H1 (cell line): Measurements from ENCODE around the gene OR4C11. TPM values are rescaled to one million over a fixed set of nuclear protein-coding genes. Genes with fewer than 3 reads are reported as not detected.

Experiments used
- CTCF ChIA-PET: fragments of 300-600 bp; sonication (Branson Sonifier 250); formaldehyde crosslinking; loops from one replicate; lab custom pipeline; 2021; ENCODE audit not compliant: partially characterized antibody; lab: Charles Lee
- POLR2A ChIA-PET: fragments of 300-600 bp; sonication (Branson Sonifier 250); formaldehyde crosslinking; loops from one replicate; lab custom pipeline; 2021; ENCODE audit warnings: inconsistent platforms; ENCODE audit not compliant: partially characterized antibody; lab: Charles Lee
- DNase-seq, 2 experiments: peaks; one replicate each; pipeline versions ENCODE4 v3.0.0 to v3.0.0-alpha.2; 2010 to 2022; ENCODE audit warnings: low spot score in 2 of 2, low read depth in 1 of 2, mixed read lengths in 1 of 2
- FAIRE-seq: peaks from 2 replicates; lab custom pipeline; 2011; peaks lifted over from hg19 to GRCh38; lab: Jason Lieb, UNC
- H2AFZ ChIP-seq: 2 replicates; pipeline ENCODE4 v1.8.1; 2012; ENCODE audit warnings: low read length, inconsistent platforms
- H2AK5ac ChIP-seq: 2 replicates; pipeline ENCODE4 v1.6.1; 2013; ENCODE audit warnings: low read depth, low read length
- H2BK120ac ChIP-seq: replicated peaks from 2 replicates; pipeline ENCODE3; 2013; ENCODE audit warnings: low read depth, low read length, inconsistent platforms
- H2BK12ac ChIP-seq: 2 replicates; pipeline ENCODE4 v1.6.1; 2013; ENCODE audit warnings: low read depth, low read length
- H2BK15ac ChIP-seq: 2 replicates; pipeline ENCODE4 v1.6.1; 2013; ENCODE audit warnings: low read length
- H2BK20ac ChIP-seq: 2 replicates; pipeline ENCODE4 v1.6.1; 2013; ENCODE audit warnings: low read length
- H2BK5ac ChIP-seq: 2 replicates; pipeline ENCODE4 v1.6.1; 2013; ENCODE audit warnings: low read depth, low read length
- H3K14ac ChIP-seq: 2 replicates; pipeline ENCODE4 v1.6.1; 2013; ENCODE audit warnings: inconsistent platforms; ENCODE audit not compliant: insufficient read length
- H3K18ac ChIP-seq: 2 replicates; pipeline ENCODE4 v1.6.1; 2013; ENCODE audit warnings: low read length; ENCODE audit errors: extremely low read depth
- H3K23ac ChIP-seq: 2 replicates; pipeline ENCODE4 v1.6.1; 2013; ENCODE audit warnings: inconsistent platforms; ENCODE audit not compliant: insufficient read length
- H3K23me2 ChIP-seq: 2 replicates; pipeline ENCODE4 v1.6.1; 2013; ENCODE audit warnings: low read depth, low read length
- H3K27ac ChIP-seq: 2 replicates; pipeline ENCODE4 v1.6.1; 2011; ENCODE audit warnings: low read depth, low read length, inconsistent platforms
- H3K27me3 ChIP-seq, 4 experiments: replicated peaks in 1 of 4; 1 replicate in 1 of 4; 2 replicates in 3 of 4; pipeline versions ENCODE4 v1.6.1 to v1.8.1; 2011 to 2013; ENCODE audit warnings: low read length in 3 of 4, mild to moderate bottlenecking in 3 of 4, inconsistent platforms in 2 of 4, mixed read lengths in 2 of 4, moderate library complexity in 1 of 4; ENCODE audit not compliant: control insufficient read depth in 3 of 4, insufficient read depth in 3 of 4; ENCODE audit errors: extremely low read depth in 1 of 4
- H3K36me3 ChIP-seq, 4 experiments: 2 replicates each; pipeline versions ENCODE4 v1.6.1 to v1.8.1; 2011 to 2013; ENCODE audit warnings: mild to moderate bottlenecking in 4 of 4, low read length in 3 of 4, moderate library complexity in 2 of 4, control low read depth in 1 of 4, inconsistent platforms in 1 of 4; ENCODE audit not compliant: insufficient read depth in 4 of 4, control insufficient read depth in 2 of 4
- H3K4ac ChIP-seq: replicated peaks from 2 replicates; pipeline ENCODE3; 2013; ENCODE audit warnings: low read length, low read depth, mixed read lengths, inconsistent platforms; ENCODE audit not compliant: insufficient read length
- H3K4me1 ChIP-seq, 4 experiments: replicated peaks in 1 of 4; 1 replicate in 1 of 4; 2 replicates in 3 of 4; pipeline versions ENCODE4 v1.6.1 to v1.8.1; 2011 to 2013; ENCODE audit warnings: low read length in 3 of 4, inconsistent platforms in 2 of 4, mixed read lengths in 1 of 4; ENCODE audit not compliant: insufficient read depth in 4 of 4, control insufficient read depth in 3 of 4
- H3K4me2 ChIP-seq, 2 experiments: 2 replicates each; pipeline versions ENCODE4 v1.6.1 to v1.8.1; 2011 to 2013; ENCODE audit warnings: low read depth in 2 of 2, low read length in 2 of 2, control low read depth in 1 of 2, inconsistent platforms in 1 of 2, mild to moderate bottlenecking in 1 of 2; ENCODE audit not compliant: insufficient read depth in 1 of 2
- H3K4me3 ChIP-seq, 4 experiments: fragments of 200-600, 300-600 bp in 1 of 4; sonication (generic), shearing (Covaris generic), sonication (Bioruptor Twin) in 1 of 4; 2 replicates each; pipeline versions ENCODE4 v1.5.1 to v1.8.1; 2011 to 2016; ENCODE audit warnings: low read length in 4 of 4, low read depth in 3 of 4, control low read depth in 2 of 4, inconsistent platforms in 2 of 4, mild to moderate bottlenecking in 2 of 4, mixed read lengths in 1 of 4, moderate library complexity in 1 of 4; ENCODE audit not compliant: insufficient read depth in 2 of 4; ENCODE audit errors: extremely low read depth in 1 of 4
- H3K56ac ChIP-seq: replicated peaks from 2 replicates; pipeline ENCODE3; 2013; ENCODE audit warnings: low read depth, mild to moderate bottlenecking, mixed read lengths, low read length, inconsistent platforms; ENCODE audit not compliant: insufficient read length
- H3K79me1 ChIP-seq: 2 replicates; pipeline ENCODE4 v1.6.1; 2013; ENCODE audit warnings: low read depth, low read length, control low read depth
- H3K79me2 ChIP-seq, 2 experiments: 2 replicates each; pipeline versions ENCODE4 v1.6.1 to v1.8.1; 2012 to 2013; ENCODE audit warnings: low read length in 2 of 2, mild to moderate bottlenecking in 2 of 2, inconsistent platforms in 1 of 2; ENCODE audit not compliant: insufficient read depth in 2 of 2, control insufficient read depth in 1 of 2
- H3K9ac ChIP-seq, 4 experiments: replicated peaks in 1 of 4; 1 replicate in 1 of 4; 2 replicates in 3 of 4; pipeline versions ENCODE4 v1.6.1 to v1.8.1; 2011 to 2013; ENCODE audit warnings: low read depth in 3 of 4, low read length in 3 of 4, control low read depth in 2 of 4, mild to moderate bottlenecking in 2 of 4, moderate library complexity in 2 of 4, inconsistent platforms in 1 of 4; ENCODE audit errors: extremely low read depth in 1 of 4
- H3K9me3 ChIP-seq, 2 experiments: 2 replicates each; pipeline versions ENCODE4 v1.6.1 to v1.8.1; 2012 to 2013; ENCODE audit warnings: mild to moderate bottlenecking in 2 of 2, moderate library complexity in 2 of 2, control low read depth in 1 of 2, inconsistent platforms in 1 of 2, low read depth in 1 of 2, low read length in 1 of 2, mixed read lengths in 1 of 2; ENCODE audit not compliant: insufficient read depth in 2 of 2
- H4K20me1 ChIP-seq, 2 experiments: replicated peaks in 1 of 2; 2 replicates each; pipeline versions ENCODE3 to v1.8.1; 2011 to 2013; ENCODE audit warnings: inconsistent platforms in 2 of 2, low read length in 2 of 2, mild to moderate bottlenecking in 1 of 2; ENCODE audit not compliant: insufficient read depth in 2 of 2, control insufficient read depth in 1 of 2
- H4K5ac ChIP-seq: 2 replicates; pipeline ENCODE4 v1.6.1; 2013; ENCODE audit warnings: low read length, low read depth, mixed read lengths, inconsistent platforms; ENCODE audit not compliant: insufficient read length
- H4K8ac ChIP-seq: 2 replicates; pipeline ENCODE4 v1.8.0; 2013; ENCODE audit warnings: mild to moderate bottlenecking, moderate library complexity, low read length, inconsistent platforms; ENCODE audit not compliant: insufficient read depth; ENCODE audit errors: extremely low read depth
- H4K91ac ChIP-seq: replicated peaks from 2 replicates; pipeline ENCODE3; 2013; ENCODE audit warnings: low read length, mixed read lengths, inconsistent platforms; ENCODE audit not compliant: insufficient read length
- ASH2L ChIP-seq: fragments of 200-600, 300-600 bp; sonication (generic); IDR thresholded peaks from one replicate; pipeline ENCODE4 v1.7.1; 2017; ENCODE audit warnings: low read length
- BACH1 ChIP-seq: IDR thresholded peaks from 2 replicates; pipeline ENCODE4 v1.6.1; 2012; ENCODE audit warnings: low read length, improper control_type of control experiment
- EP300 ChIP-seq, 2 experiments: IDR thresholded peaks; 1 replicate in 1 of 2; 2 replicates in 1 of 2; pipeline ENCODE4 v1.6.1; 2011 to 2012; ENCODE audit warnings: low read depth in 2 of 2, low read length in 2 of 2, mild to moderate bottlenecking in 2 of 2, borderline replicate concordance in 1 of 2, inconsistent platforms in 1 of 2, moderate library complexity in 1 of 2
- KDM4A ChIP-seq: IDR thresholded peaks from one replicate; pipeline ENCODE4 v1.7.1; 2012; ENCODE audit warnings: low read depth, mild to moderate bottlenecking, moderate library complexity, low read length, inconsistent platforms; ENCODE audit not compliant: severe bottlenecking
- NANOG ChIP-seq: IDR thresholded peaks from 2 replicates; pipeline ENCODE4 v1.6.1; 2011; ENCODE audit warnings: low read length, low read depth, mild to moderate bottlenecking, inconsistent platforms; ENCODE audit not compliant: insufficient read depth, poor library complexity, severe bottlenecking
- SUZ12 ChIP-seq: fragments of 200-600 bp; sonication (generic); IDR thresholded peaks from 2 replicates; pipeline ENCODE4 v1.6.1; 2012; ENCODE audit warnings: mild to moderate bottlenecking, inconsistent platforms, low read length, moderate library complexity, mixed read lengths
- YY1 ChIP-seq: IDR thresholded peaks from 2 replicates; pipeline ENCODE4 v1.6.1; 2011; ENCODE audit warnings: low read depth, mild to moderate bottlenecking, low read length
- WGBS, 2 experiments: shearing (Covaris generic) in 1 of 2; methylation state at CpG; one replicate each; pipeline versions ENCODE4 v1.1.6 to v1.1.7; 2013 to 2015; ENCODE audit warnings: low lambda C conversion rate in 2 of 2, mixed read lengths in 2 of 2, inconsistent platforms in 1 of 2, low coverage in 1 of 2, missing lambda C conversion rate in 1 of 2; ENCODE audit not compliant: insufficient replicate concordance in 2 of 2, insufficient coverage in 1 of 2, insufficient read length in 1 of 2; ENCODE audit errors: extremely low coverage in 1 of 2, missing lambda C conversion rate in 1 of 2; 5-methylcytosine and 5-hydroxymethylcytosine counted together
- polyA plus RNA-seq, 7 experiments: library from polyadenylated mRNA; depleted of rRNA in 3 of 7; stranded (reverse) in 5 of 7; unstranded in 2 of 7; fragments of >200 nt in 5 of 7; fragments of 200-250 nt in 2 of 7; gene quantifications; 1 replicate in 5 of 7; 2 replicates in 1 of 7; 4 replicates in 1 of 7; pipeline versions ENCODE4 v1.2.1 to v1.2.3, GENCODE V29; 2011 to 2013; ENCODE audit warnings: missing spikeins in 2 of 7, mixed read lengths in 2 of 7
- total RNA-seq: library from RNA; stranded (reverse); fragmentation: NEBNext Ultra II Directional; extraction: Animal tissue kit (Norgen Biotek cat#: 25700); gene quantifications from 2 replicates; pipeline ENCODE4 v1.2.1, GENCODE V29; 2021
- TF ChIP-seq, protein P1 (sequence below): IDR thresholded peaks from 2 replicates; pipeline ENCODE4 v1.6.1; 2011; ENCODE audit warnings: low read length, improper control_type of control experiment

The OR4C11 gene
- total and polyA plus RNA-seq, 2 of the 8 experiments (the other 6 are each of a cell fraction or from before 2014, with no cell fraction given): not detected

DNA sequence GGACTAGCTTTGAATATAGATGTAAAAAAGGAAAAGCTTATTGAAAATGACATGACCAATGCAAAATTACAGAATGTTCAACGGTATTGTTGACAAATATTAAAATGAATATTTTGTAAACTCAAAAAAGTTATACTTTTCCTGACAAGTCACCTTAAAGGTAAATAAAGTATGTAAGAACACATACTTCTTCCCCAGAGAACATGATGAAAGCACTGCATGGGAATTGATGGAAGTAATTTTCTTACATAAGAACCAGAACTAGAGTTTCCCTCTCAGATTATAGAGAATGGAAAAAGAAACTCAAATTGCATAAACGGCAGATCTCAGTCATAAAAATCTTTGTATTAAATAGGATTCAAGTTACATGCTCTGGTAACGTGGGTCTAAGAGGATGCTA is 27.4 kb upstream of the OR4C11 start, which contains the start of gene OR4P4:
TSS of gene OR4P4 (plus strand) at position 301 of the 400 bp plus-strand sequence.
- POLR2A ChIA-PET: no interaction called here
- Histone ChIP-seq H3K79me2 (no peaks in the 10 kb centered on the region), H4K20me1 (no peaks in the 10 kb centered on the region), H3K23me2 (no peaks in the 10 kb centered on the region), H3K79me1 (no peaks in the 10 kb centered on the region), H4K91ac (no peak within 1 kb of the TSS), H2BK12ac (no peak within 1 kb of the TSS), H3K9me3 (peaks cover 14 to 22% of the 10 kb centered on the region in 2 experiments), H2BK120ac (no peak within 1 kb of the TSS), H2AK5ac (no peak within 1 kb of the TSS), H3K4me1 (no peaks in the 10 kb centered on the region), H4K5ac (no peak within 1 kb of the TSS), H2BK15ac (no peak within 1 kb of the TSS), H2BK20ac (no peak within 1 kb of the TSS), H3K27me3 (no peaks in the 10 kb centered on the region), H3K56ac (no peak within 1 kb of the TSS), H2BK5ac (no peak within 1 kb of the TSS), H3K23ac (no peak within 1 kb of the TSS), H3K14ac (no peak within 1 kb of the TSS), H3K18ac (no peak within 1 kb of the TSS), H3K9ac (no peak within 1 kb of the TSS), H3K4ac (no peak within 1 kb of the TSS), H2AFZ (no peak within 1 kb of the TSS), H3K4me2 (no peak within 1 kb of the TSS), H3K36me3 (no peaks in the 10 kb centered on the region), H4K8ac (no peak within 1 kb of the TSS), H3K4me3 (no peak within 1 kb of the TSS), H3K27ac (no peak within 1 kb of the TSS)
- CTCF ChIA-PET: no interaction called here
- TF ChIP-seq YY1 (no peak), BACH1 (no peak), KDM4A (no peak), ASH2L (no peak), EP300 (IDR thresholded peaks at IDR 0.05; ENCODE audit: borderline replicate concordance in 1 of 2, low read depth in 2 of 2, low read length in 2 of 2) (no peak), NANOG (no peak), SUZ12 (no peak)
- TF ChIP-seq, protein P1, sequence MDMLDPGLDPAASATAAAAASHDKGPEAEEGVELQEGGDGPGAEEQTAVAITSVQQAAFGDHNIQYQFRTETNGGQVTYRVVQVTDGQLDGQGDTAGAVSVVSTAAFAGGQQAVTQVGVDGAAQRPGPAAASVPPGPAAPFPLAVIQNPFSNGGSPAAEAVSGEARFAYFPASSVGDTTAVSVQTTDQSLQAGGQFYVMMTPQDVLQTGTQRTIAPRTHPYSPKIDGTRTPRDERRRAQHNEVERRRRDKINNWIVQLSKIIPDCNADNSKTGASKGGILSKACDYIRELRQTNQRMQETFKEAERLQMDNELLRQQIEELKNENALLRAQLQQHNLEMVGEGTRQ: no peak
- FAIRE-seq (no peak), DNase-seq (no peak)
- WGBS, 2 experiments: 67% methylated on average over 3 of the region's 3 CpGs; no CpG with 5 or more reads in 1 of the 2 experiments
